Hematopoietic multipotent progenitor cell treated with erythropoietin and hydrocortisone succinate and interleukin-3 and kit ligand, for 17 days (in vitro differentiated cells): Measurements from ENCODE around the gene PLXNA3.
A peak's percentile ranks its signal among the peaks of the same experiment; 100 is the strongest.

Experiments used
- DNase-seq: peaks from one replicate; pipeline ENCODE4 v3.0.0-alpha.2; 2015; ENCODE audit warnings: low spot score

The PLXNA3 gene

DNA sequence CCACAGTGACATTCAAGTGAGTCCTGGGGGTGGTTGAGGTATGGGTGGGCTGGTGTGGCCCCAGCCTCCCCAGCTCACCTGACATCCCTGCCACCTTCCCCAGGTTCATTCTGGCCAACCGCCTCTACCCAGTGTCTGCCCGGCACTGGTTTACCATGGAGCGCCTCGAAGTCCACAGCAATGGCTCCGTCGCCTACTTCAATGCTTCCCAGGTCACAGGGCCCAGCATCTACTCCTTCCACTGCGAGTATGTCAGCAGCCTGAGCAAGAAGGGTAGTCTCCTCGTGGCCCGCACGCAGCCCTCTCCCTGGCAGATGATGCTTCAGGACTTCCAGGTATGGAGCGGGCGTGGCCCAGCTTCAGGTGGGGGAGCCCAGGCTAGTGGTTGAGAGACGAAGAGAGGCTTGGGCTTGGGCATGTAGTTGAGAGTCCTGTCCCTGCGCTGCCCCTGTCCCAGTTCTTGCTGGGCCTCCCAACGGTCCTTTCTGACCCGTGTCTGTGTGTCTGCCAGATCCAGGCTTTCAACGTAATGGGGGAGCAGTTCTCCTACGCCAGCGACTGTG is 22.8 kb upstream of the PLXNA3 start:
- DNase-seq: no peak

DNA sequence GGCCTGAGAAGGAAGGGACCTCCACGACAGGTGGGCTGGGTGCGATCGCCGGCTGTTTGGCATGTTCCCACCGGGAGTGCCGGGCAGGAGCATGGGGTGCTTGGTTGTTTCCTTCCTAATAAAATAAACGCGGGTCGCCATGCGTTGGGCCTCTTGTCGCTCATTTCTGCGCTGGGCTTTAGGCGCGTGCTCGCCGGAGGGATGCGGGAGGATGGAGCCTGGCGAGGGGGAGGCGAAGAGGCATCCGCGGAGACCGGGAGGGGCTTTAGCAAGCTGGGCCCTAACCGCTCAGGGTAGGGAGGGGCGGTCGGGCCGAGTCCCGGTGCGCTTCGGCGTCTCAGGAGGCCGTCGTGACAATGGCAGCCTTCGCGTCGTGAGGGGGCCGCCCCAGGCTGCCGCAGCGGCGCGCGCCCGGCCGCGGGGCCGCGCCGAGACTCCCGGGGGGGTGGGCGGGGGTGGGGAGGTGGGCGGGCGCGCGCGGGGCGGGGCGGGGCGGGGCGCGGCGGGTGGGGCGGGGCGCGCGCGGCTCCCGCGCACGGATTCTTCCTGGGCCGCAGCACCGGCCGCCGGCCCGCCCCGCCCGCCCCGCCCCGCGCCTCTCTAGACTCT is 21.6 kb upstream of the PLXNA3 start:
- DNase-seq: peak; percentile 53

- DNase-seq: peak; percentile 69
Observed at GRCh38 chrX:154436983-154437752, 20.9 kb upstream of the PLXNA3 start, which contains the start of gene GDI1. TSS of gene GDI1 (plus strand) at chrX:154437154. CDS start at chrX:154437255, 101 bp downstream.

GRCh38 chrX:154437971-154438893 is 19.8 kb upstream of the PLXNA3 start:
- DNase-seq: no peak

- DNase-seq: no peak
Observed at GRCh38 chrX:154439841-154440240, 18.2 kb upstream of the PLXNA3 start.

- DNase-seq: no peak
Observed at GRCh38 chrX:154440623-154441357, 17.3 kb upstream of the PLXNA3 start.

DNA sequence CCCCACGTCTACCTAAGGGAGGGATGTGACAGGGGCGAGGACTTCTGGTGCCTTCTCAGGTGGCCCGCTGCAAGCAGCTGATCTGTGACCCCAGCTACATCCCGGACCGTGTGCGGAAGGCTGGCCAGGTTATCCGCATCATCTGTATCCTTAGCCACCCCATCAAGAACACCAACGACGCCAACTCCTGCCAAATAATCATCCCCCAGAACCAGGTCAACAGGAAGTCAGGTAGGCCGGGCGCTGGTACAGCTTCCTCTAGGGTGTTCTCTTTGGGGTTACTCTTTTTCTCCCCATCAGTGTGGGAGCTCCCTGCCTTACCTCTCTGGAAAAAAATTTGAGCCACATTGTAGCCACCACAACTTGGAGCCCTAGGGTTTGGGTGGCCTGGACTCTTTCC is 16.5 kb upstream of the PLXNA3 start:
- no peak for DNase-seq

- DNase-seq: no peak
Observed at GRCh38 chrX:154441984-154442707, 15.9 kb upstream of the PLXNA3 start.

DNA sequence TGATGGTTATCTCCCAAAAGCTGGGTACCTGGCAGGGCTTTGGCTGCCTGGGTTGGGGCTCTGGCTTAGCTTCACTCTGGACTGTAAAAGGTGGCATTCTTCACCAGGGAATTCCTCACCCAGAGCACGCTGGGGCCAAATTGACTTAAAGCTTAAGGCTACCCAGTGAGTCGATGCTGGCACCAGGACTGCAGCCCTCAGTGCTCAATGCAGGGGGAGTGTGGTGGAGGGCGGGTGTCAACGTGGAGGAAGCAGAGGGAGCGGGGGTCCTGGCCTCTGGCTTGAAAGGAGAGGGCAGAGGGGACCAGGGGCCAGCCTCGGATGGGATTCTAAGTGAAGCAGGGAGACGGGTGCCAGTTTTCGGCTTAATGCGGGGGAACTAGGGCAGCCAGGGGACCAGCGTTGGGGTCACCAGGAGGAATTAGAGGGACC is 14.6 kb upstream of the PLXNA3 start:
- no peak for DNase-seq

- DNase-seq: peak; percentile 84
Observed at GRCh38 chrX:154443992-154444754, 13.9 kb upstream of the PLXNA3 start, which contains the start of gene FAM50A. TSS of gene FAM50A (plus strand) at chrX:154444141. CDS start at chrX:154444236, 95 bp downstream.

GRCh38 chrX:154444755-154445246 is 13.3 kb upstream of the PLXNA3 start:
- no peak for DNase-seq

- no peak for DNase-seq
Observed at GRCh38 chrX:154445776-154446175, 12.3 kb upstream of the PLXNA3 start.

GRCh38 chrX:154446430-154446829 is 11.7 kb upstream of the PLXNA3 start:
- no peak for DNase-seq

- no peak for DNase-seq
Observed at GRCh38 chrX:154448484-154448883, 9.6 kb upstream of the PLXNA3 start.

DNA sequence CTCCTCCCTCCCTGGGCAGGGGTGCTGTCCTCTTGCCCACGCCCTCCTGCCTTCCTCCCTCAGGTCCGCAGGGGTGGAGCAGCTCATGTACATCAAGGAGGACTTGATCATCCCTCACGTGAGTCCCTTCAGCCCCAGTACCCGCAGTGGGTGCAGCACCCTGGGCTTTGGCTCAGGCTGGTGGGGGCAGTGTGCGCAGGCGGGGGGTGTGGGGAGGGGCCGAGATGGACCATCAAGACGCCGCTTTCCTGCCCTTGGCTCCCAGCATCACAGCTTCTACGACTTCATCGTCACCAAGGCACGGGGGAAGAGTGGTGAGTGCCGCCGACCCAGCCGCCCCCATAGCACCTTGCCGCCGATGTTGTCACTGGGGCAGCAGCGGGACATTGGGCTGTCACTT is 8.5 kb upstream of the PLXNA3 start:
- no peak for DNase-seq

GRCh38 chrX:154450312-154450711 is 7.8 kb upstream of the PLXNA3 start:
- DNase-seq: no peak

- DNase-seq: no peak
Observed at GRCh38 chrX:154452823-154453222, 5.3 kb upstream of the PLXNA3 start.

- DNase-seq: no peak
Observed at GRCh38 chrX:154457491-154458115, 478 bp upstream of the PLXNA3 start.
